GM19023 (cell line): ENCODE results near the gene CATSPERB.
"Not testable (repeated sequence)": the region's sequence is repeated elsewhere in the genome, so short reads cannot be mapped to it uniquely, and the experiment has no call there.

Experiments
- ATAC-seq: cut with Tn5 transposase; IDR thresholded peaks from one replicate; pipeline ENCODE4 v1.9.1; 2021; ENCODE audit warnings: mild to moderate bottlenecking, moderate library complexity; ENCODE audit not compliant: unreplicated experiment

The CATSPERB gene

DNA sequence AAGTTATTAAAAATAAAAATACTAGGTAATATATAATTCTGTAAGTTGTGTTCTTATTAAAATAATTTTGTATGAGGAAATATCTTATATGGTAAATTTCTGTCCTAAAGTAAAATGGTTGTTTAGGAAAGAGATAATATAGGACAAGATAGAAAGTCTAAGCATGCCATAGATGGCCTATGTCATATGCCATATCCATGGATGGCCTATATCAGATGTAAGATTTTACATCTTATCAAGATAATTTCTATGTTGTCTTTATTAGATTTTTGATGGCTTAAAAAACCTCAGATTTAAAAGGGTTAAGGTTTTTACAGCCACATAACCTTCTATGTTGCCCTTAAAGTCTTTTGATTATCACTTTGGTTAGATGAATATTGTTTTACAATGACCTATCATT lies 52.6 kb downstream of the CATSPERB start:
- ATAC-seq = no peak

DNA sequence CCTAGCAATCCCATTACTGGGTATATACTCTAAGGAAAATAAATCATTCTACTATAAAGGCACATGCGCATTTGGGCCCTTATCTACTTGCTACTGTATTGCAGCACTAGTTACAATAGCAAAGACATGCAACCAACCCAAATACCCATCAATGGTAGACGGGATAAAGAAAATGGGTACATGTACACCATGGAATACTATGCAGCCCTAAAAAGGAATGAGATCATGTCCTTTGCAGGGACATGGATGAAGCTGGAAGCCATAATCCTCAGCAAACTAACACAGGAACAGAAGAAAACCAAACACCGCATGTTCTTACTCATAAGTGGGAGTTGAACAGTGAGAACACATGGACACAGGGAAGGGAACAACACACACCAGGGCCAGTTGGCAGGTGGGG lies 54.2 kb downstream of the CATSPERB start:
- ATAC-seq = not testable (repeated sequence)

DNA sequence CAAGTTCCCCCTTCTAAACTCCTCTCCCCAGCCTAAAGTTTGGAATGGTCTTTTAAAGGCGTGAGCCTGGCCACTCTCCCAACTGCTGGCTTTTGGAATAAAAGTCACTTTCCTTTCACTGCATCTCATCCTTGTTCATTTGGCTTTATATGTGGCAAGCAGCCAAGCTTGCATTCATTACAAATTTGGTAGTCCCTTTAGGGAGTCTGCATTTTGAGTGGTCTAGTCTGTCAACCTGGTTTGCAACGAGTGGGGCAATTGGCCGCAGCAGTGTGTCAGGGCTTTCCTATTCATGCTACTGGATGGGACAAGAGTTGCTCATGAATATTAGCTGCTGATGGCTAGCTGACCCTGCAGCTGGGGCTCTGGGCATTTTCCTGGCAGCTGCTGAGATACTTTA lies 57.0 kb downstream of the CATSPERB start:
- ATAC-seq = no peak

DNA sequence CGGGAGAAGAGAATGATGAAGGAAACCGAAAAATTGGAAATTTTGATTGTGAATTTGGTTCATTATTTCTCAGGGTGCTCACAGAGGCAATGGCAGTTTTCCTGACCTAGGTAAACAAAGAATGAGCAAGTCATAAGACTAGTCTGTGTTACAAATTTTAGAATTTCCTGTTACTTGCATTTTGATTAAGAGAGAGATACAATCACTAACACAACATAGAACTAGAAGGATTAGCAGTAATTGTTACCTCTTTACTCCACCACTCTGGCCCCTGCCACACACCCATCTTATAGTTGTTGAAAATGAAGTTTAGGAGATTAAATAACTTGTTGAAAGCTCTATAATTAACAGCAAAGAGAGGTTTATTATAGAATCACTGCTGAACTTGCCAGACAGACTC lies 62.0 kb downstream of the CATSPERB start:
- ATAC-seq = no peak

DNA sequence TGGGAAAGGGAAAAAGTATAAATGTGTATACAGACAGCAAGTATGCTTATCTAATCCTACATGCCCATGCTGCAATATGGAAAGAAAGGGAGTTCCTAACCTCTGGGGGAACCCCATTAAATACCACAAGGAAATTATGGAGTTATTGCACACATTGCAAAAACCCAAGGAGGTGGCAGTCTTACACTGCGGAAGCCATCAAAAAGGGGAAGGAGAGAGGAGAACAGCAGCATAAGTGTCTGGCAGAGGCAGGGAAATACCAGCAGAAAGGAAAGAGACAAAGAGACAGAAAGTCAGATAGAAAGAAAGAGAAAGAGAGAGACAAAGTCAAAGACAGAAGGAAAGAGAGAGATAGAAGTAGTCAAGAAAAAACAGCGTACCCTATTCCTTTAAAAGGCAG lies 64.8 kb downstream of the CATSPERB start:
- ATAC-seq = not testable (repeated sequence)

DNA sequence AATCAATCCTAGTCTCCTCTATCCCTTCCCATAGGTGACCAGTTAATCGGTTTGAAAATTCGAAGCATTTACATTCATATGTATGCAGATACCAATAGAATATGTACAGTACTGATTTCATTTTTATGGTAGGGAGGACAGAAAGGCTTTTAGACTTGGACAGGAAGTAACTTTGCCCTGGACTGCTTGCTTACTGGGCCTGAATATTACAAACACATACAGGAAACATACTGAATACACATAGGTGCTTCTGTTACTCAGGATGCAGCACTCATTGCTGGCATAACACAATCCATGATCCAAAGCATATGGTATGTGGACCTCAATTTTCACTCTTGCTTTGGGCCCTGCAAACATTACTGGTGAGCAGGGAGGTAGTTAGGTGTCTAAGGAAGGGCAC lies 71.1 kb downstream of the CATSPERB start:
- ATAC-seq = no peak

DNA sequence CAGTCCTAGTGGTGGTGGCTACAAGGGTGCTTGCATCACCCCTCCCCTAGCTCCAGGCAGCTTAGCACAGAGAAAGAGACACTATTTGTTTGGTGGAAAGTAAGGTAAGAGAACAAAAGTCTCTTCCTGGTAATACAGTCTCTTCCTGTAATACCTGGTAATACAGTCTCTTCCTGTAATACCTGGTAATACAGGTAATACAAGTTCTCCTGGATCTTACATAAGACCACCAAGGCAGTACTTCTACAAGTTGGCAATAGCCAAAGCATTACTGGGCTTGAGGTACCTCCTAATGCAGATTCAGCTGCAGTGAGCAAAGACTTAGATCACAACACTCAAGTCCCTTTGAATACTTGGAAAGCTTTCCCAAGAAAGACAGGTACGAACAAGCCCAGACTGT lies 77.0 kb downstream of the CATSPERB start:
- no peak for ATAC-seq

DNA sequence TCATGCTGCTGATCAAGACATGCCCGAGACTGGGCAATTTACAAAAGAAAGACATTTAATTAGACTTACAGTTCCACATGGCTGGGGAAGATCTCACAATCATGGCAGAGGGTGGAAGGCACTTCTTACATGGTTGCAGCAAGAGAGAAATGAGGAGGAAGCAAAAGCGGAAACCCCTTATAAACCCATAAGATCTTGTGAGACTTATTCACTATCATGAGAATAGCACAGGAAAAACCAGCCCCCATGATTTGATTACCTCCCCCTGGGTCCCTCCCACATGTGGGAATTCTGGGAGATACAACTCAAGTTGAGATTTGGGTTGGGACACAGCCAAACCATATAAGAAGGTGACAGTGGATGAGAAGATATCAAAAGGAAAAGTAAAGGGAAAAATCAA lies 78.4 kb downstream of the CATSPERB start:
- ATAC-seq = no peak

DNA sequence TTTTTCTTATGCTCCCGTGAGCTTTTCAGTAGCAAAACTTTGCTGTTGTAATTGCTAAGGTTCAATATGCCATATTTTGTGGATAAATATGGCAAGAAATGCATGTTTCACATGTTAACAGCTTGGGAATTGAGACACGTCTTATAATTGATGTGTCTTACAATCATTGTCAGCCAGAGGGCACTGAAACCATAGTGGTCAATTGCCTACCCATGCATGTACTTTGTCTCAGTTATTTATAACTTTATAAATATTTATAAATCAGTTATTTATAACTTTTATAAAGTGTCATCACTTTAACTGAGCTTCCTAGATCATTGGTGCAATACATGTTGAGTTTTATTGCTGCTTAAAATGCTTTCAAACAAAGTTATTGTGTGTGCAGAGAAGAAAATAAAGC lies 82.0 kb downstream of the CATSPERB start:
- no peak for ATAC-seq

DNA sequence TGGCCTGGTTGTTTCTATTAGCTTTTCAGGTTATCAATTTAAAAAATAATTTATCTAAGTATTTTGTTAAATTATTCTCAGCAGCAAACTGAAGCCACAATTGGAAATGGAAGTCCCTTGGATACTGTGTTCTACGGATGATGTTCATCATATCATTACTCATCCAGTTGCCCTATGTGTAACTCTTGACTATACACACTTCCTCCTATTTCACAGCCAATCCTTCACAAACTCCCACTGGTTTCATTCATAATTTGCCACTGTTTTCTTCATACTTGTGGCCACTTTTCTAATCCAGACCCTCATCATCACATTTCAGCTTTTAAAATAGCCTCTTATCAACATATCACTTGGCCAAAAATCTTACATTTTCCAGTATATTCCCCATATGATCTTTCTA lies 84.0 kb downstream of the CATSPERB start:
- ATAC-seq = no peak

DNA sequence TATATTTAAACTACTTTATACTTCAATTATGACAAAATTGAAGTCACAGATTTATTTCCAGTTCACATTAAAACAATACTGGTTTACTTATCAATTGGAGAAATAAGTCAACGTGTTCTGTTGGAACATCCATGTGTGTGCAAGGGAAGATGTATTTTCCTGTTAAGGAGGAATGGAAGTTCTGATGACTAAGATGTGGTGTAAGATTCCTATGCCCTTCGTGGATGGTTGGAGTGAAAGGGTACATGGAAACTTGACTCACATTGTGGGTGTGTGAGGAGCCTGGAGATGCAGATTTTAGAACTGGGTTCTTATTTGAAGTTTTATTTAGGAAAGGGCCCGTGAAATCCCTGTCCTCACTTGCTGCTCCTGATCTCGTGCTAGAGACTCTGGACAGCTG lies 95.3 kb downstream of the CATSPERB start:
- no peak for ATAC-seq

DNA sequence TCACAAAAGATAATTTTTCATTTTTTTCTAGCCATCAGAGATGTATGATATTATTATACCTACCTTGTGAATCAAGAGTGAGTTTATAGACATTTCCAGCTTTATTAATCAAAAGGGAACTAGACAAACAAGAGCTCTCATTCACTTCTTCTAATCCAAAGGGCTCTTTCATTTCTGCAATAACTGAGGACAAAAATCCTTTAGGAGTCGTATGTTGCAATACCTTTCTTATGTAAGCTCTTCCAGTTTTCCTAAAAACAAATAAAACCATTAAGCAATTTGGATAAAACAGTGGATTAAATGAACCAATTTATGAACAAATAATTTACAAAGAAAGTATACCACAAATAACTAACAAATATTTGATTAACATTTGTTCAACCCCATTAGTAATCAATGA lies 107.1 kb downstream of the CATSPERB start:
- no peak for ATAC-seq

DNA sequence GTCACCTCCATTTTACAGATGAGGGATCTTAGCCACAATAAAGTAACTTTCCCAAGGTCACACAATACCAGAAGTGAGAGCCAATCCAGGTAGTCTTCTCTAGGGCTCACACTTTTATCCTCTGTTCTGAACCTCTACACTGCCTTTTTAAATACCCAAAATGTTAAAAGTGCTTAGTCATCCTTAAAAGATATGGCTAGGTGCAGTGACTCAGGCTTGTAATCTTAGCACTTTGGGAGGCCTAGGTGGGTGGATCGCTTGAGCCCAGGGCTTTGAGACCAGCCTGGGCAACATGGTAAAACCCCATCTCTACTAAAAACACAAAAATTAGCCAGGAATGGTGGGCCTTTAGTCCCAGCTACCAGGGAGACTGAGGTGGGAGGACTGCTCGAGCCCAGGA lies 117.7 kb downstream of the CATSPERB start:
- no peak for ATAC-seq

DNA sequence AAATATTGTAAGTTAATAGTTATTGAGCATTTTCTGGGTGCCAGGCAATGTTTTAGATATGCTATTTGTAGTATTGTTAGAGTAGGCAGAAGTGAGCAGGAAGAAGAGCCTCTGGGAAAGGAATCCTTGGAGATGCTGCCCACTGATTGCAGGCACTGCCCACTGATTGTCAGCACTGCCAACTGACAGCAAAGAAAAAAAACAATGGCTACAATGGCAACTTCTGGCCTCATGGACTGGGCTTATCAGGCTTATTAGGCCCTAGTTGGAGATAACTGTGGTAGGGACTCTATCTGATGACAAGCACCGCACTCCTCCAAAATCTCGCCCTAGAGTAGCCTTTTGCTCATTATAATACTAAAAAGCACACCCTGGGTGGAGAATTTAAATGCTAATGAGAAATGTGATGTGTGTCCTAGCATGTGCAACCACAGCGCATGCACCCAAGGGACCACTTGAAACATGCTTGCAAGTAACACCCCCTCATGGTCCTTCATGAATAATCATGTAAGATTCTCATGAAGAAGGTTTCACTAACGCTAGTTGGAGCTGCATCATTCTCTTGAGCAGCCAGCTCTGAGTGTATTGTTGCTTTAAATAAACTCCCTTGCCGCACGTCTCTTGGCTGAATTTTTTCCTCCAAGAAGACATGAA lies 118.3 kb downstream of the CATSPERB start:
- ATAC-seq = no peak

DNA sequence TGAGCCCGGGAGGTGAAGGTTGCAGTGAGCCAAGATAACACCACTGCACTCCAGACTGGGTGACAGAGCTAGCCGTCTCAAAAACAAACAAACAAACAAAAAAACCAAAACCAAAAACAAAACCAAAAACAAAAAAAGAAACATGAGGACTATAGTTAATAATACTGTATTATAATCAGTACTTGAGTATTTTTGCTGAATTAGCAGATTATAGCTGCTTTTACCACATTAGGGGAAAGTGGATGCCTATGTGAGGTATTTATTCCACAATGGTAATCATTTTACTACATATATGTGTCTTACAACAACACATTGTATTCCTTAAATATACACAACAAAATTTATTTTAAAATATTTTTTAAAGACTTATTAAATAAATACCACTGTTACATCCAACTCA lies 120.4 kb downstream of the CATSPERB start:
- no peak for ATAC-seq

DNA sequence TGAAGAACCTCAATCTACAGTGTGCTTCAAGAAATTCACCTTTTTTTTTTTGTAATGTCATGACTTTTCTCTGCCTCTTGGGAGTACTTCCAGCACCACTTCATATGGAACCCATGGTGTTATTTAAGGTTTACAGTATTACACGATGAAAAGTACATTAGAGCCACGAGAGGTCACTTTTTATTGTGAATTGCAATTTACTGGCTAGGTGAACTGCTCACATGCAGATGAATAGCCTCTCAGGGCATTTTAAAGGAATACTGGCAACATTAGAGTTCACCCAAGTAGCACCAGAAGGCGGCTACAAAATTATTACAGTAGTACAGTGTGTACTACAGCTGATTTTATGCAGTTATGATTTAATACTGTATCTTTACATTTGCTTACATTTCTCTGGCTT lies 122.7 kb downstream of the CATSPERB start:
- no peak for ATAC-seq

DNA sequence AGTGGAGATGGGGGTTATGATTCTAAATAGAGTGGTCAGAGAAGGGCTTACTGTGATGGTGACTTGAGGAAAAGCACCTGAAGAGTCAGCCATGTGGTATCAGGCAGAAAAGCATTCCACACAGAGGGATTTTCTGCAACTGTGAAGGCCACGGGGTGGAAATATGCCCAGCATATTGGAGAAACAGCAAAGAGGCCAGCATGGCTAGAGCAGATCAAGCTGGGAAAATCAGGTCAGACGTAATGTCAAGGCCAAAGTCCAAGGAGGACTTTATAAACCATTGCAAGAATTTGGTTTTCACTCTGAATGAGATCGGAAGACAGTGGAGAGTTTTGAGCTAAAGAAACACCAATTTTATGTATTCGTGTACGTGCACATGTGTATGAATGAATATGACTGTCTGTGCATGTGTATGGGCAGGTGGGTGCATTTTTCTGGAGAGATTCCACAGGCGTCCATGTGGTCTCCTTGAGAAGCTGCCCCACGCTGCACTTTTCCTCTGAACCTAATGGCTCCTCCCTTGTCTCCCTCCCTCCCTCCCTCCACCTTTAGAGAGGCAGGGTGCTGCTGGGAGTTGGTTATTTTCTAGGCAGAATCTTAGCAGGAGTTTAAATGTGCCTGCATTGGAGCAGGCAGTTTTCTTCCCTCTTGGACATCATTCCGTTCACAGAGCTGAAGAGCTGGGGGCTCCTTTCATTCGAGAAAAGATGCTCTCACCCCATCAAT lies 124.4 kb downstream of the CATSPERB start:
- no peak for ATAC-seq

DNA sequence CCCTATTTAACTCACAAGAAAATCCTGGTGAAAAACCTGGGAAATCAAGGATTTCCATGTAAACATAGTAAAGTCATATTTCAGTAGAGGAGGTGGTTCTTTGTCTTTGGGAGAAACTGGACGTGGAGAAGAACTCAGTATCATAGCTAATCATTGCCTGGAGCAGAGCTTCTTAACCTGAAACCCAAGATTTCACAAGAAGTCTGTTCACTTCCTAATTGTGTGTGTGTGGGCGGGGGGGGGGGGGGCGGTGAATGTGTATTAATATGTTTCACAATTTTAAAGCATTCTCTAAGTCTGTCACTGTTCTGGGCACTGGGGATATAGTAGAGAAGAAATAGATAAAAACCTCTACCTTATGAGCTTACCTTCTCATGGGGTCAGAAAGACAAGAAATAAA lies 125.0 kb downstream of the CATSPERB start:
- ATAC-seq = no peak

DNA sequence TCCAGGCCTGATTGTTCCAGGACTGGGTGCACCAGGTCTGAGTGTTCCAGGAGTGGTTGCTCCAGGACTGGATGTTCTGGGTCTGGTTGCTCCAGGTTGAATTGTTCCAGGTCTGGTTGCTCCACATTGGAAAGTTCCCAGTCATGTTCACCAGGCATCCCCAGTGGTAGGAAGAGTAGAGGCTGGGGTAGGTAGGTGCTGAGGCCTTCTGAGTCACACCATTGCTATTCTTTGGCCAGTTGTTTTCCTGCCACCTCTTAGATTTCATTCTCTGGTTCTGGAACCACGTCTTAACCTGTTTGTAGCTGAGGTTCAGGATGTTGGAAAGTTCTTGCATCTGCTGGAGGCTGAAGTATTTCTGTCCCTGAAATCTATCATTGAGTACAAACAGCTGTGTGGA lies 127.3 kb downstream of the CATSPERB start:
- ATAC-seq = not testable (repeated sequence)

DNA sequence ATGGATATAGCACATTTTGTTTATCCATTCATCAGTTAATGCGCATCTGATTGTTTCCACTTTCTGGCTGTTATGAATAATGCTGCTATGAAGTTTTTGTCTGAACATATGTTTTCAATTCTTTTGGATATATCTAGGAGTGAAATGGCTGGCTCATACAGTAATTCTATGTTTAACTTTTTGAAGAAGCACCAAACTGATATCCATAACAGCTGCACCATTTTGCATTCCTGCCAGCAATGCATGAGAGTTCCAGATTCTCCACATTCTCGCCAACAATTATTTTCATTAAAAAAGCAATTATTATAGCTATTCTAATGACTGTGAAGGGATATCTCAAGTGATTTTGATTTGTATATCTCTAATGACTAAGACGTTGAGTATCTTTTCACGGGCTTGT lies 131.9 kb downstream of the CATSPERB start:
- no peak for ATAC-seq

DNA sequence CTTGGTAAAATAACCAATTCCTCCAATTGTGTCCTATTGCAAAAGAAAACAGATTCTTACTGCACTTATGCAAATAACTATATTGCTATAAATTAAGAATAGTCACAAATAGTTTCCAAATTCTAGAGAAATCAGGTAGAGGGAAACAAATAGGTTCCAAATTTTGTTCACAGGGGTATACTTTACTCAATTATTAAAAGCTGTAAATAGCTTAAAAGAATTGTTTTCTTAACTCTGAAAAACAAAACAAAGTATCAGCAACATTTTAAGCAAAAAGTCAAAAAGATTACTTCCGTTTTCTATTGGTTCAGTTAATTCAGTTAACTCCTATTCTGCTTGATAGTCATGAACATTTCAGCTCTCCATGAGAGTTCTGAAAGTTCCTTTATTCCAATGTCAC lies 136.2 kb downstream of the CATSPERB start:
- no peak for ATAC-seq

DNA sequence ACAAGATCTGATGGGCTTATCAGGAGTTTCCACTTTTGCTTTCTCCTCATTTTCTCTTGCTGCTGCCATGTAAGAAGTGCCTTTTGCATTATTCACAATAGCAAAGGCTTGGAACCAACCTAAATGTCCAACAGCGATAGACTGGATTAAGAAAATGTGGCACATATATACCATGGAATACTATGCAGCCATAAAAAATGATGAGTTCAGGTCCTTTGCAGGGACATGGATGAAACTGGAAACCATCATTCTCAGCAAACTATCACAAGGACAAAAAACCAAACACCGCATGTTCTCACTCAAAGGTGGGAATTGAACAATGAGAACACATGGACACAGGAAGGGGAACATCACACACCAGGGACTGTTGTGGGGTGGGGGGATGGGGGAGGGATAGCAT lies 137.9 kb downstream of the CATSPERB start:
- not testable (repeated sequence) for ATAC-seq

DNA sequence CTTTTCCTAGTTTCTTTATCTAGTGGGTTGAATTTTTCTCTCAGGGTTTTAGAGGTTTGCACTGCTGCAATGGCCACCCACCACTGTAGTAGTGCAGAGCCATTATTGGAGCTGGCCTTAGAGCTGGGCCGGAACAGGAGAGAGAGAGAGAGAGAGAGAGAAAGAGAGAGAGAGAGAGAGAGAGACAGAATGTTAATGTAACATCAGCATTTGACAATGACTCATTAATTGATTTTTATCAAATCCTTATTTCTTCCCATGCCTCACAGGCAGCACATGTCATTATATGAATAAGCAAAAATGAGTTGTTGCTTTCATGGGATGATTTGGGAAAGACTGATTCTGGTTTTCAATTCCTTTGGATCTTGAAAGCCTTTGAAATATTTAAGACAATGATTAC lies 145.5 kb downstream of the CATSPERB start:
- no peak for ATAC-seq
